HG02943 (cell line): ENCODE data around the gene POFUT2.

ENCODE experiments used
- ATAC-seq: cut with Tn5 transposase; IDR thresholded peaks from one replicate; pipeline ENCODE4 v1.9.1; 2021; ENCODE audit warnings: mild to moderate bottlenecking, low read depth, moderate library complexity; ENCODE audit not compliant: unreplicated experiment

POFUT2 gene

DNA sequence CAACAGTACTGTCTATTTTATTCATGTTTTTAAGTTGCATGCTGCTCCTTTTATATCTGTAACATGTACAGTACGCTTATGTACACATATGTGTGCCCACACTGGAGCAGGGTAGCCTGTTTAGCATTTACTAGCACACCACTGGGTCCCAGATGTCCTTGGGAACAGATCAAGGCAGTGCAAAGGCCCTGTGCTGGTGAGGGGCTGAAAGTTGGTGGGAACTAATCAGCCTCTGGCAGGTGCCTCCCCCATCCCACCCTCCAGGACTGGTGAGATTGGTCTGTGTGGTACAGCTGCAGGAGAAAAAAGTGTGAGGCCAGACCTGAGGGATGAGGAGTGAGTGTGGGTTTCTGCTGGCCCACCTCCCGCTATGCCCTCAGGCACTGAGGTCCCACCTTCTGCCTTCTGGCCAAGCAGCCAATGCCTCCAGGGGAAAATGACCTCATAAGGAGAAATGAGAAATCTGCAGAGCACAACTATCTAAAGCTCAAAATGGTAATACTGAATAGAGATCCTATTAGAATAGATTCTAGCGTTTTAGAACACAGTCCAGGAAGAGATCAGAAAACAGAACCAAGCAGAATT, 58.9 kb downstream of the POFUT2 start:
- no peak for ATAC-seq

- ATAC-seq = no peak
Measured at GRCh38 chr21:45228171-45228641, 59.5 kb downstream of the POFUT2 start.

- ATAC-seq = no peak
Measured at GRCh38 chr21:45227735-45228134, 60.0 kb downstream of the POFUT2 start.

GRCh38 chr21:45226540-45227326, 61.0 kb downstream of the POFUT2 start:
- ATAC-seq = no peak

GRCh38 chr21:45225741-45226327, 61.9 kb downstream of the POFUT2 start:
- ATAC-seq = no peak

GRCh38 chr21:45225041-45225740, 62.5 kb downstream of the POFUT2 start:
- ATAC-seq = no peak

DNA sequence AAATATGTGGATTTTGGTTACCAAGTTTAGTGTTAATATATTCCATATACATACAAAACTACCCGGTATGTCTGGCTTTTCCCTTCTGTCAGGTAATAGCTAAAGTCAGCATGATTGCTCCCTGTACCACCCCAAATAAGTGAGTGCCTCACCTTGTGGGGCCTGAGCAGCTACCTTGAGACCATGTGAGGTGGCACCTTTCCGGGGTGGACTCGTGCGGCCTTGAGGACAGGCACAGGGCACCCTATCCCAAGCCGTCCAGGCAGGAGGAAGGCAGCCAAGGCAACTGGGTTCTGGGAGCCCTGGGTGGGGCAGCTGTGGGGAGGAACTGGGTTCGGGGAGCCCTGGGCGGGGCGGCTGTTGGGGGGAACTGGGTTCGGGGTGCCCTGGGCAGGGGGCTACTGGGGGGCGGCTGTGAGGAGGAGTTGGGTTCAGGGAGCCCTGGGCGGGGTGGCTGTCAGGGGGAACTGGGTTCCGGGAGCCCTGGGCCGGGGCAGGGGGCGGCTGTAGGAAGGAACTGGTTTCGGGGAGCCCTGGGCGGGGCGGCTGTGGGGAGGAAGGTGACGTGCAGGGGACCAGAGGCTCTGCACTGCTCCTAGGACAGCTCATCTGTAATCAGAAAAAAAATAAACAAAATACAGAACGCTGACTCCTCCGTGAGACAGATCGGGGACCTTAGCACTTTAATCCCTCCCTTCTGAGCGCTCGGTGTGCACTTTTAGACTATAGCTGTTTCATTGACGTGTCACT, 63.3 kb downstream of the POFUT2 start:
- no peak for ATAC-seq

GRCh38 chr21:45223236-45224185, 64.2 kb downstream of the POFUT2 start:
- no peak for ATAC-seq

GRCh38 chr21:45222001-45222400, 65.7 kb downstream of the POFUT2 start:
- ATAC-seq = no peak

- no peak for ATAC-seq
Measured at GRCh38 chr21:45220714-45221490, 66.8 kb downstream of the POFUT2 start.

DNA sequence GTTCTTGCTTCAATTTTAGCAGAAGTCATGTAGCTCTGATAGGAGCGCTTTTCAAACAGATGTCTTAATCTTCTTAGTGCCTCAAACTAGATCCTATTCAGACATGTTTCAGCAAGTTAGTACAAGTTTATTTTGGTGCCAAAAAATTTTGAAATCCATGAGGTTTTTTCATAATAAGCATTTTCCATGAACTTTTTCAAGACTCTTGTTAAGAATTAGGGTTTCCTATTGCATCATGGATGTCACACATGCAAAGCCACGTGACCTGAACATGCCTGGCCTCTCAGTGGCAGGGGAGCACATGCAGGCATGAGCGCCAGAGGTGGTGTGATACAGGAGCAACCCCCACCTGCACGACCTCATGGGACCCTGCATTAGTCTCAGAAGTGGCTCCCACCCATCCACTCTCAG, 67.6 kb downstream of the POFUT2 start:
- ATAC-seq = no peak

DNA sequence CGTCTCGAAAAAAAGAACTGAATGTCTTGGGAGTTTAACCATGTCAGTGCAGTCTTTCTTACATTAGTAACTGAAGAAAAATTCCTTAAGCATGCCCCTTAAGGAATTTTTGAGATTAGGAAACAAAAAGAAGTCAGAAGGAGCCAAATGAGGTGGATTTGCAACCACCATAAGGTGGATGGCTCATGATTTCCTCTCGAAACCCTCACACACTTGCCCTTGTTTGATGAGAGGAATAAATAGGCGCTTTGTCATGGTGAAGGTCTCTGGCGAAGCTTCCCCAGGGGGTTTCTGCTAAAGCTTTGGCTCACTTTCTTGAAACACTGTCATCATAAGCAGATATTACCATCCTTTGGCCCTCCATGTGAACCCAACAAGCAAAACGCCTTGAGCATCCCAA, 68.2 kb downstream of the POFUT2 start:
- ATAC-seq = no peak

DNA sequence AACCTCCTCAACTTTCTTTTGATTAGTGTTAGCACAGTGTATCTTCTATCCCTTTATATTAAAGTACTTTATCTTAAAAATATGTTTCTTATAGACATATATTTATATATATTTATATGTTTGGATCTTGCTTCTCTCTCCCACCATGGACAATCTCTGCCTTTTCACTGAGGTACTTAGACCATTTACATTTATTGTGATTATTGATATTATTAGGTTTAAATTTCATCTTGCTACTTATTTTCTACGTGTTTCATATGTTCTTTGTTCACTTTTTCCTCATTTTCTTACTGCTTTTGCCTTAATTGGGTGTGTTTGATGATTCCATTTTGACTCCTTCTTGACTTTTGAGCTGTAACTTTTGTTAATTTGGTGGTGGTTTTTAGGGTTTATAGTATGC, 70.7 kb downstream of the POFUT2 start:
- ATAC-seq = no peak

- no peak for ATAC-seq
Measured at GRCh38 chr21:45215213-45215612, 72.5 kb downstream of the POFUT2 start.
